HG03571 (cell line): Measurements from ENCODE around the gene ACTG1.
A peak's percentile ranks its signal among the peaks of the same experiment; 100 is the strongest.

ENCODE experiments used
- ATAC-seq: cut with Tn5 transposase; IDR thresholded peaks from one replicate; pipeline ENCODE4 v1.9.1; 2021; ENCODE audit not compliant: unreplicated experiment

ACTG1 gene

GRCh38 chr17:81518113-81518784 is 5.7 kb upstream of the ACTG1 start:
- ATAC-seq, result no peak

- ATAC-seq, result peak; percentile 27
Measured at GRCh38 chr17:81517339-81518112, 4.9 kb upstream of the ACTG1 start.

- ATAC-seq, result no peak
Measured at GRCh38 chr17:81517009-81517338, 4.4 kb upstream of the ACTG1 start.

GRCh38 chr17:81516439-81516838 is 3.8 kb upstream of the ACTG1 start:
- ATAC-seq, result no peak

DNA sequence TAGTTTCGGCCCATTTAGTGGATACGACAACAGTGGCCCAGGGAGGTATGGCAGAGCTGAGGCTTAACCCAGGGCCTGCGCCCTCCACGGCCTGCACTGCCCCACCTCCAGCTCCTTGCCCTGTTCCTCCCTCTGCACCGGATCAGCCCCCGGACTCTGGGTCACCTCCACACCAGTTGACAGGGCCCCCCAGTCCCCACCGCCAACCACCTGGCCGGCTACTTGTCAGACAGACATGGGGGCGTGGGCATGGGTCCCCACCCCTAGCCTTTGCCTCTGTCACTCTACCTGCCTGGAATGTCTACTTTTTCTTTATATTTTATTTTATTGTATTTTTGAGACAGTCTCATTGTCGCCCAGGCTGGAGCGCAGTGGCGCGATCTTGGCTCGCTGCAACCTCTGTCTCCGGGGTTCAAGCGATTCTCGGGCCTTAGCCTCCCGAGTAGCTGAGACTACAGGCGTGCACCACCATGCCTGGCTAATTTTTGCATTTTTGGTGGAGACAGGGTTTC is 3.0 kb upstream of the ACTG1 start:
- no peak for ATAC-seq

DNA sequence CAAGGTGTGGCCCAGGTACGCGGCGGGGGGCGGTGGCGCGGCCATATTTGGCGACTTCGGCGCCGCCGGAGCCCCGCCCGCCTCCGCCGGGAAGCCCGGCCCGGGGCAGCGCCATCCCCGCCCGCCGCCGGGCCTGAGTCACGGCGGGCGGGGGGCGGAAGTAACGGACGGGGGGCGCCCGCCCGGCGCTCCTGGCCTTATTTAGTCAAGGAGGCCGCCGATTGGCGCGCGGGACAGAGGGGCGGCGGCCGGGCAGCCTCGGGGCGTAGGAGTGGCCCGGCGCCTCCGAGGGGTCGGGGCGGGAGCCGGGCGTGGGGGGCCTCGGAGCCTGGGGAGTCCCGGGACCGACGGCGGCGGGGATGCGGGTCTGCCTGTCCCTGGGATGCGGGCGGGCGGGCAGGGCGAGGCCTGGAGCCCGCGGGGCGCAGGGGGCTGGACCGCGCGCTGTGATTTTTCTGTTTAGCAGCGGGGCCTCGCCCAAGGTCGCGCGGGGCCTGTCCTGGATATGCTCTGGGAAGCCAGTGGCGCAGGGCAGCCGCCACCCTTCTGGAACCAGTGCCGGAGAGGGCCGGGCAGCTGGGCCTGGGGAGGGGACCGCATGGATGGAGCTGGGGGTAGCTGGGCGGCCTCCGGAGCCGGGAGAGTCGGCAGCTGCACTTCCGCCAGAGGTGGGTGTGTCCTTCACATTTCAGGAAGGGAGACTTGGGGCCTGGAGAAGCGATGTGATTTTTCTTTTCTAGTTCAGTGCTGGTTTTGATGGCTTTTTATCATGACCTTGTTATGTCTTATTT is 2.3 kb upstream of the ACTG1 start:
- peak; percentile 24 for ATAC-seq

DNA sequence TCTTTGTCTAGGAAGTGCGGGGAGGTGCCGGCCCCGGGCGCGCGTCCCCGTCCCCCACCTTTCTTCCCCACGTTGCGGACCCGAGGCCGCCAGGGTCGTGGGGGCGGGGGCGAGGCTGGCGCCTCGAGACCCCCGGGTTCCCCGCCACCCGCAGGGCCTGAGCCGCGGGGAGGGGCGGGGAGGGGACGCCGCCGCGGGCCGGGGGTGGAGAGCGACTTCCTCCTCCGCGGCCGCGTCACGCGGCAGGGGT is 1.8 kb upstream of the ACTG1 start:
- ATAC-seq, result no peak

GRCh38 chr17:81513753-81514488 is 1.3 kb upstream of the ACTG1 start:
- ATAC-seq, result no peak

GRCh38 chr17:81513372-81513752 is 763 bp upstream of the ACTG1 start:
- ATAC-seq, result no peak

DNA sequence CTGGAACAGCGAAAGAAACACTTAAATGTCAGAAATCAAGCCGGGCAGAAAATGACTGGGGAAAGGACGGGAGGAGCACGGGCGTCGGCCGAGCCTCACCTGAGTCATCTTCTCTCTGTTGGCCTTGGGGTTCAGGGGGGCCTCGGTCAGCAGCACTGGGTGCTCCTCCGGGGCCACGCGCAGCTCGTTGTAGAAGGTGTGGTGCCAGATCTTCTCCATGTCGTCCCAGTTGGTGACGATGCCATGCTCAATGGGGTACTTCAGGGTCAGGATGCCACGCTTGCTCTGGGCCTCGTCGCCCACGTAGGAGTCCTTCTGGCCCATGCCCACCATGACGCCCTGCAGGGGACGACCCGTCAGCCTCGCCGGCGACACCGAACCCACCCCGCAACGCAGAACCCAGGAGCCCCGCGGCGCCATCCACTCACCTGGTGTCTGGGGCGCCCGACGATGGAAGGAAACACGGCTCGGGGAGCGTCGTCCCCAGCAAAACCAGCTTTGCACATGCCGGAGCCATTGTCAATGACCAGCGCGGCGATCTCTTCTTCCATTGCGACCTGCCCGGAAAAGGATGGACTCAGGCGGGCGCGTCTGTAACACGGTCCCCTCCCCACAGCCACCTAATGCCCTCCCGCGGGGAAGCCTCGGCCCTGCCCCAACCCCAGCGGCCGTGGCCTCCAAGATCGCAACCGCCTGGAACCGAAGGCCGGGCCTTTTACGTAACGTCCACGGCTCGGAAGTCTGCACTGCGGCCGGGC is 616 bp downstream of the ACTG1 start:
- peak; percentile 1 for ATAC-seq

DNA sequence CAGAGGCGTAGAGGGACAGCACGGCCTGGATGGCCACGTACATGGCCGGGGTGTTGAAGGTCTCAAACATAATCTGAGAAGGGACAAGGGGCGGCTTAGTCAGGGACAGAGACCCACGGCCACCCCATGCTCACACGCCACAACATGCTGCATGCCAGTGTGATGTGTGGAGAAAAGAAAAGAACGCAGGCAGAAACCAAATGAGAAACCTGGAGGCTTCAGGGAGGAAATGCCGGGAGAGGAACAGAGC is 1.1 kb downstream of the ACTG1 start:
- ATAC-seq, result no peak

DNA sequence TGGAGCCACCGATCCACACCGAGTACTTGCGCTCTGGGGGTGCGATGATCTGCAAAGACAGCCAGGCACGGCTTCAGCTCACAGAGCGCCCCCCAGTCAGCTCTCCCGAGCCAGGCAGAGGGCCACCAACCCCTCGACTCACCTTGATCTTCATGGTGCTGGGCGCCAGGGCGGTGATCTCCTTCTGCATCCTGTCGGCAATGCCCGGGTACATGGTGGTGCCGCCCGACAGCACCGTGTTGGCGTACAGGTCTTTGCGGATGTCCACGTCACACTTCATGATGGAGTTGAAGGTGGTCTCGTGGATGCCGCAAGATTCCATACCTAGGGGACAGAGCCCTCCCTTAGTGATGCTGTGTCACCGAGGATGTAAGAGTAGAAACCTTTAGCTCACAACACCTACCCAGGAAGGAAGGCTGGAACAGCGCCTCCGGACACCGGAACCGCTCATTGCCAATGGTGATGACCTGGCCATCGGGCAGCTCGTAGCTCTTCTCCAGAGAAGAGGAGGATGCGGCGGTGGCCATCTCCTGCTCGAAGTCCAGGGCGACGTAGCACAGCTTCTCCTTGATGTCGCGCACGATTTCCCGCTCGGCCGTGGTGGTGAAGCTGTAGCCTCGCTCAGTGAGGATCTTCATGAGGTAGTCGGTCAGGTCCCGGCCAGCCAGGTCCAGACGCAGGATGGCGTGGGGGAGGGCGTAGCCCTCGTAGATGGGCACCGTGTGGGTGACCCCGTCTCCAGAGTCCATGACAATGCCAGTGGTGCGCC is 1.6 kb downstream of the ACTG1 start:
- ATAC-seq, result no peak

DNA sequence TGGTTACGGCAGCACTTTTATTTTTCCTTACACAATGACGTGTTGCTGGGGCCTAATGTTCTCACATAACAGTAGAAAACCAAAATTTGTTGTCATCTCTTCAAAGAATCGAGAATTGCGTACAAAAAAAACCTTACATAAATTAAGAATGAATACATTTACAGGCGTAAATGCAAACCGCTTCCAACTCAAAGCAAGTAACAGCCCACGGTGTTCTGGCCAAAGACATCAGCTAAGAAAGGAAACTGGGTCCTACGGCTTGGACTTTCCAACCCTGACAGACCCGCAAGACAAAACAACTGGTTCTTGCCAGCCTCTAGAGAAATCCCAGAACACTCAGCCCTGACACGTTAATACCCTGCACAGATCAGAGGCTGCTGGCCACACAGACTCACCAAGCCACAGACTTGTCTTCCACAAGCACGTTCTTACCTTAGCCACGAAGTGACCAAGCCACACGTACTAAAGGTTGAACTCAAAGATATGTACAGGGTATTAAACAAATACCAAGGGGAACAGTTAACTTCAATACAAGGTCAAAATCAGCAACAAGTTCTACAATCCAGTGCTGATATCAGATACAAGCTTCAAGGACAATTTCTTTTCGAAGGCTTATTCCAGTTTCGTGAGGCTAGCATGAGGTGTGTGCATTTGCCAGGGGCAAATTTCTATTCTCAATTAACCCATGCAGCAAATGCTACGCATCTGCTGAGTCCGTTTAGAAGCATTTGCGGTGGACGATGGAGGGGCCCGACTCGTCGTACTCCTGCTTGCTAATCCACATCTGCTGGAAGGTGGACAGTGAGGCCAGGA is 2.4 kb downstream of the ACTG1 start:
- ATAC-seq, result no peak

- ATAC-seq, result no peak
Measured at GRCh38 chr17:81509207-81509971, 3.2 kb downstream of the ACTG1 start.

DNA sequence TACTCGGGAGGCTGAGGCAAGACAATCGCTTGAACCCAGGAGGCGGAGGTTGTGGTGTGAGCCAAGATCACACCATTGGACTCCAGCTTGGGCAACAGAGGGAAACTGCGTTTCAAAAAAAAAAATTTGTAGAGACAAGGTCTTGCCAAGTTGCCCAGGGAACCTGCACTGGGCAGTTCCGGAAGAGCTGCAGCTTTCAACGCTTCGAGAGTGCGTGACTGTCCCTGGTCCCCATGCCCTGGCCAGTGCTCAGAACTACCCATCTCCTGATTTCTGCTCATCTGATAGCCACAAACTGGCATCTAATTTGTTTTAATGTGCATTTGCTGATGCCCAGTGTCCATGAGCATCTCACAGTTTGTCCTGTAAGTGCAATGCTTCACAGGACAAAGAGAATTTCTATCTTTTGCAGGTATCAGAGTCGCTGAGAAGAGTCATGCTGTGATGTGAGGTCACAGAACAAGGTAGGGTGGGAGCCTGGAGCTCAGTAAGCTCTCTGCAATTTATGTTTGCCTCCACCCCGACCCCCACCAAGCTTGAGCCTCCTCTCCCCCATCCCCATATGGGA is 3.9 kb downstream of the ACTG1 start:
- ATAC-seq, result no peak

DNA sequence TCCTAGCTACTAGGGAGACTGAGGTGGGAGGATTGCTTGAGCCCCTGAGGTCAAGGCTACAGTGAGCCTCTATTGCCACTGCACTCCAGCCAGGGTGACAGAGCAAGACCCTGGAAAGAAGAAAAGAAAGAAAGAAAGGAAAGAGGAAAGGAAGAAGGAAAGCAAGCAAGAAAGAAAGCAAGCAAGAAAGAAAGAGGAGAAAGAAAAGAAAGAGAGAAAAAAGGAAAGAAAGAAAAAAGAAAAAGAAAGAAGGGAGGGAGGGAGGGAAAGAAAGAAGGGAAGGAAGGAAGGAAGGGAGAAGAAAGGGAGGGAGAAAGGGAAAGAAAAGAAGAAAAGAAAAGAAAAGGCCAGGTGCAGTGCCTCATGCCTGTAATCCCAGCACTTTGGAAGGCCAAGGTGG is 9.0 kb downstream of the ACTG1 start:
- no peak for ATAC-seq

DNA sequence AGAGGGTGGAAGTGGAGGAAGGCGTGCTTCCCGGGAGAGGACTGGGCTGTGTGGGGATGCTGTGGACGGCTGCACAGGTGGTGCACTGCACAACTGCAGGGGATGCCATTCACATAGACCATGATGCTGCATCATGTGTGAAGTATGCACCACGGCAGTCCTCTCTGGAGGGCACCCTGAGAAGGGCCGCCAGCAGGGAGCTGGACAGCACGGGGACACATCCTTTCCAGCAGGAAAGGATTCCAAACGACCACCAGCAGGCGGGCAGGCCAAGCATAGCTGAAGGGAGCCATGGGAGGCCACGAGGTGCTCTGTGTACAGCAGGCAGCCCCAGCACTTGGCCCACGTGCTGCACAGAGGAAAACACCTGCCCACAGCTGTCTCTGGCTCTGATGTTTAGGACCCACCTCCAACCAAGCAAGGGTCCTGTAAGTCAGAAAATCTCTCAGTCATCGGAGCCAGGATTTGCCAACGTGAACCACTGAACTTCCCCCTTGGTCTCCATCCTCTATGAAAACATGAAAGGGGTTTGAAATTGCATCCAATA is 10.1 kb downstream of the ACTG1 start:
- ATAC-seq, result no peak

DNA sequence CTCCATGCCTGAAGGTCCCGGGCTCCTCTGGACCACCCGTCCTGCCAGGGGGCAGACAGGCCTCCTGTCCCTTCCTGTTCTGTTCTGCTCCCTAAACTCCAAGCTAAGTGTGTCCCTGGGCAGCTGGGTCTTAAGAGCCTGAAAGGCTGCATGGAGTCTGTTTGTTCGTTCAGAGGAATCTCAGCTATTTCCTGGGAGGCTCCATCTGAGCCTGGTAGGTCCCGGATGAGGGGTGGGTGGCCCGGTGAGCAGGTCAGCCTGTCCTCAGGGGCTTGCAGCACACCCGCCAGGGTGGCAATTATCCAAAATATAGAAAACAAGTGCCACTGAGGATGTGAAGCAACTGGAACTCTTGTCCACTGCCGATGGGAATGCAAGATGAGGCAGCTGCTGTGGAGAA is 12.6 kb downstream of the ACTG1 start:
- no peak for ATAC-seq
